OCI-LY1 (cell line): Measurements from ENCODE around the gene PCDHA13.
"Not testable (repeated sequence)": the region's sequence is repeated elsewhere in the genome, so short reads cannot be mapped to it uniquely, and the experiment has no call there.

Experiments used
- H2AFZ ChIP-seq: fragments of 200-600 bp; sonication (generic), shearing (Covaris generic); 2 replicates; pipeline ENCODE4 v1.6.0; 2014; ENCODE audit warnings: antibody characterized with exemption, mild to moderate bottlenecking, low read length
- H3F3A ChIP-seq: fragments of 200-600 bp; sonication (generic), shearing (Covaris generic); 2 replicates; pipeline ENCODE4 v1.6.0; 2014; ENCODE audit warnings: mild to moderate bottlenecking, antibody characterized with exemption, low read length, moderate library complexity; ENCODE audit not compliant: insufficient read depth
- H3K27ac ChIP-seq: fragments of 200-600 bp; sonication (generic); 2 replicates; pipeline ENCODE4 v1.5.1; 2014; ENCODE audit warnings: low read length, mixed run types, mild to moderate bottlenecking, low read depth; ENCODE audit not compliant: poor library complexity, severe bottlenecking
- H3K27me3 ChIP-seq: fragments of 200-600 bp; sonication (generic); 2 replicates; pipeline ENCODE4 v1.6.0; 2014; ENCODE audit warnings: antibody characterized with exemption, mild to moderate bottlenecking, low read length, moderate library complexity; ENCODE audit not compliant: insufficient read depth
- H3K36me3 ChIP-seq: fragments of 200-600 bp; sonication (generic); 2 replicates; pipeline ENCODE4 v1.6.1; 2014; ENCODE audit warnings: mild to moderate bottlenecking, antibody characterized with exemption, low read length, moderate library complexity, mixed read lengths; ENCODE audit not compliant: insufficient read depth
- H3K4me1 ChIP-seq: fragments of 200-600 bp; sonication (generic); 2 replicates; pipeline ENCODE4 v1.5.1; 2014; ENCODE audit warnings: mild to moderate bottlenecking, low read length, moderate library complexity; ENCODE audit not compliant: insufficient read depth, severe bottlenecking
- H3K4me2 ChIP-seq: fragments of 200-600 bp; sonication (generic), shearing (Covaris generic); 2 replicates; pipeline ENCODE4 v1.6.1; 2014; ENCODE audit warnings: low read length
- H3K4me3 ChIP-seq: fragments of 200-600 bp; sonication (generic); 2 replicates; pipeline ENCODE4 v1.5.1; 2014; ENCODE audit warnings: low read length, low read depth, mild to moderate bottlenecking, mixed read lengths; ENCODE audit not compliant: poor library complexity, severe bottlenecking
- H3K79me2 ChIP-seq: fragments of 200-600 bp; shearing (Covaris generic); 2 replicates; pipeline ENCODE4 v1.6.1; 2016; ENCODE audit warnings: mixed run types, low read length, mixed read lengths; ENCODE audit not compliant: insufficient read depth
- H3K9ac ChIP-seq: fragments of 200-600 bp; sonication (generic), shearing (Covaris generic); 2 replicates; pipeline ENCODE4 v1.6.1; 2014; ENCODE audit warnings: mild to moderate bottlenecking, low read length, mixed read lengths
- H3K9me2 ChIP-seq: fragments of 200-600 bp; sonication (generic), shearing (Covaris generic); 2 replicates; pipeline ENCODE4 v1.6.1; 2014; ENCODE audit warnings: low read depth, mild to moderate bottlenecking, low read length, mixed read lengths
- H3K9me3 ChIP-seq: fragments of 200-600 bp; shearing (Covaris generic); 2 replicates; pipeline ENCODE4 v1.6.1; 2014; ENCODE audit warnings: low read length, mixed read lengths
- H4K20me1 ChIP-seq: fragments of 200-600 bp; sonication (generic), shearing (Covaris generic); 2 replicates; pipeline ENCODE4 v1.6.0; 2016; ENCODE audit warnings: mild to moderate bottlenecking, low read length; ENCODE audit not compliant: insufficient read depth
- CTCF ChIP-seq: fragments of 200-600 bp; sonication (generic), shearing (Covaris generic); IDR thresholded peaks from 2 replicates; pipeline ENCODE4 v1.5.1; 2017; ENCODE audit warnings: mild to moderate bottlenecking, antibody characterized with exemption, low read length, moderate library complexity, mixed read lengths
- EZH2 ChIP-seq: fragments of 200-600 bp; sonication (generic), shearing (Covaris generic); IDR thresholded peaks from 2 replicates; pipeline ENCODE4 v1.8.0; 2017; ENCODE audit warnings: borderline replicate concordance, mixed run types, mild to moderate bottlenecking, antibody characterized with exemption, low read length, moderate library complexity, mixed read lengths

The PCDHA13 gene

GRCh38 chr5:140835622-140836510, 46.1 kb upstream of the PCDHA13 start:
- no peak overlapping the region for H2AFZ ChIP-seq
- H3K4me1 ChIP-seq = no peaks in the 10 kb centered on the region
- no peaks in the 10 kb centered on the region for H3F3A ChIP-seq
- no peaks in the 10 kb centered on the region for H4K20me1 ChIP-seq
- H3K9me2 ChIP-seq = no peaks in the 10 kb centered on the region
- TF ChIP-seq CTCF (no peak), EZH2 (no peak)
- H3K9ac ChIP-seq = no peak overlapping the region
- H3K4me2 ChIP-seq = no peak overlapping the region
- no peaks in the 10 kb centered on the region for H3K9me3 ChIP-seq
- H3K27me3 ChIP-seq = no peaks in the 10 kb centered on the region
- no peaks in the 10 kb centered on the region for H3K36me3 ChIP-seq
- H3K79me2 ChIP-seq = no peaks in the 10 kb centered on the region
- no peak overlapping the region for H3K27ac ChIP-seq
- no peak overlapping the region for H3K4me3 ChIP-seq

- H3K4me3 ChIP-seq = no peak within 1 kb of the TSS
- H3K27me3 ChIP-seq = no peaks in the 10 kb centered on the region
- H3K9me3 ChIP-seq = no peaks in the 10 kb centered on the region
- no peak within 1 kb of the TSS for H3K27ac ChIP-seq
- no peaks in the 10 kb centered on the region for H3K9me2 ChIP-seq
- H4K20me1 ChIP-seq = no peaks in the 10 kb centered on the region
- no peaks in the 10 kb centered on the region for H3F3A ChIP-seq
- no peak within 1 kb of the TSS for H3K9ac ChIP-seq
- H3K4me1 ChIP-seq = no peaks in the 10 kb centered on the region
- peak; percentile 63 for TF ChIP-seq CTCF
- TF ChIP-seq EZH2 = no peak
- no peak within 1 kb of the TSS for H2AFZ ChIP-seq
- H3K36me3 ChIP-seq = no peaks in the 10 kb centered on the region
- H3K4me2 ChIP-seq = no peak within 1 kb of the TSS
- H3K79me2 ChIP-seq = no peaks in the 10 kb centered on the region
Observed at GRCh38 chr5:140840978-140841962, 40.7 kb upstream of the PCDHA13 start, which contains the start of gene PCDHA8. TSS of gene PCDHA8 (plus strand) at chr5:140841187. CDS start at chr5:140841322, 135 bp downstream.

GRCh38 chr5:140842798-140843733, 38.9 kb upstream of the PCDHA13 start:
- Histone ChIP-seq H3K36me3 (no peaks in the 10 kb centered on the region), H3F3A (no peaks in the 10 kb centered on the region), H4K20me1 (no peaks in the 10 kb centered on the region), H3K9ac (no peak overlapping the region), H3K27ac (no peak overlapping the region), H3K4me3 (no peak overlapping the region), H2AFZ (no peak overlapping the region), H3K27me3 (no peaks in the 10 kb centered on the region), H3K4me1 (no peaks in the 10 kb centered on the region), H3K9me2 (no peaks in the 10 kb centered on the region), H3K79me2 (no peaks in the 10 kb centered on the region), H3K9me3 (no peaks in the 10 kb centered on the region), H3K4me2 (no peak overlapping the region)
- TF ChIP-seq EZH2 (no peak), CTCF (no peak)

GRCh38 chr5:140848139-140849102, 33.5 kb upstream of the PCDHA13 start, which contains the start of gene PCDHA9:
TSS of gene PCDHA9 (plus strand) at chr5:140848382. CDS start at chr5:140848496, 114 bp downstream.
- H3K27me3 ChIP-seq, H3K4me1 ChIP-seq, H3K9ac ChIP-seq, H4K20me1 ChIP-seq, H2AFZ ChIP-seq, H3K4me3 ChIP-seq, H3K4me2 ChIP-seq, H3K79me2 ChIP-seq, H3K9me3 ChIP-seq, H3K36me3 ChIP-seq, H3K9me2 ChIP-seq, H3F3A ChIP-seq, H3K27ac ChIP-seq: not testable (repeated sequence)
